ENCODE measurements around the gene TAGLN3. TPM values are rescaled to one million over a fixed set of nuclear protein-coding genes. Genes with fewer than 3 reads are reported as not detected.

The TAGLN3 gene
- total and polyA plus RNA-seq, 2 donors (not counting 3 experiments of a cell fraction or from before 2014, with no cell fraction given), result not detected

DNA sequence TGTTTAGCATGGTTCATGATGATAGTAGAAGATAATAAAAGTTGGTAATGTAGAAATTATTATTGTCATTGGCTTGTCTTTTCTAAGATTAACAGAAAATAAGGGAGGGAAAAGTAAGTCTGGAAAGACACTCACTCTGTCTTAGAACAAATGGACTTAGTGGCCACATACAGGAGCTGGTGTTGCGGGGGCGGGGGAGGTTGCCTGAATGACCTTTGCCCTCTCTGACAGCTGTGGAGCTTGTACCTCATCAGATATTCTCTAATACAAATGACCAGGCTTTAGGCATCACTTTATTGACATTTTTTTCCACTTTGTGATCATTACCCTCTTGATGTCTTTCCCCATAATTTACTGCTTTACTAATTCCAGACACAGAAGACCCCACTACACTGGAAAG lies 5.9 kb downstream of the TAGLN3 start:
- Histone ChIP-seq H3K27ac (ENCODE audit: insufficient read depth, low read depth, low read length) (no peak overlapping the region), H3K9me3 (replicated peaks; ENCODE audit: control insufficient read depth, insufficient read depth, low read length) (no peaks in the 10 kb centered on the region), H2AFZ (ENCODE audit: low read depth, low read length) (no peak overlapping the region), H3K4me3 (replicated peaks in 1 of 3; ENCODE audit: insufficient read depth in 1 of 3, low read depth in 1 of 3, low read length in 3 of 3) (no peak overlapping the region), H3K79me2 (ENCODE audit: control insufficient read depth, insufficient read depth, low read length) (no peaks in the 10 kb centered on the region), H3K27me3 (ENCODE audit: control insufficient read depth in 2 of 2, insufficient read depth in 2 of 2, low read length in 2 of 2) (no peaks in the 10 kb centered on the region), H3K9ac (replicated peaks; ENCODE audit: extremely low read depth, insufficient read depth, low read length) (no peak overlapping the region), H3K4me2 (ENCODE audit: insufficient read depth, low read length) (no peak overlapping the region), H3K9me1 (replicated peaks; ENCODE audit: control insufficient read depth, extremely low read depth, insufficient read depth, low read length) (no peaks in the 10 kb centered on the region), H4K20me1 (replicated peaks; ENCODE audit: control insufficient read depth, extremely low read depth, insufficient read depth, low read length) (no peaks in the 10 kb centered on the region), H3K36me3 (ENCODE audit: control insufficient read depth in 2 of 2, extremely low read depth in 1 of 2, insufficient read depth in 2 of 2, low read length in 2 of 2) (no peaks in the 10 kb centered on the region), H3K4me1 (ENCODE audit: control insufficient read depth, extremely low read depth, insufficient read depth, low read length) (no peaks in the 10 kb centered on the region)
- intact Hi-C loops (cut with micrococcal nuclease) (no loop called here), dilution Hi-C loops (cut with MboI; ENCODE audit: extremely low pct_ligation_motif_present, low sequenced_read_pairs) (no loop called here)
- TF ChIP-seq MAX (IDR thresholded peaks at IDR 0.05; ENCODE audit: insufficient read depth, insufficient read length), result no peak
- no peak for TF ChIP-seq POLR2A (IDR thresholded peaks at IDR 0.05; ENCODE audit: low read depth, low read length)
- no peak for TF ChIP-seq FOS (IDR thresholded peaks at IDR 0.05; ENCODE audit: borderline replicate concordance, insufficient read depth, low read length)
- no peak for TF ChIP-seq CTCF (IDR thresholded peaks at IDR 0.05; ENCODE audit: extremely low read depth in 1 of 2, insufficient read depth in 1 of 2, low read depth in 1 of 2, low read length in 2 of 2)
- no peak for TF ChIP-seq POLR2AphosphoS5 (IDR thresholded peaks at IDR 0.05; ENCODE audit: insufficient read depth, low read depth, low read length)
- no peak for TF ChIP-seq JUN (IDR thresholded peaks at IDR 0.05; ENCODE audit: borderline replicate concordance, insufficient read depth, insufficient read length, low read depth)
- TF ChIP-seq EZH2 (IDR thresholded peaks at IDR 0.05; ENCODE audit: borderline replicate concordance, low read depth, low read length, severe bottlenecking), result no peak
- no peak for TF ChIP-seq MYC (IDR thresholded peaks at IDR 0.05; ENCODE audit: low read depth, low read length)
- TF ChIP-seq GATA2 (IDR thresholded peaks at IDR 0.05; ENCODE audit: insufficient read depth, insufficient read length, low read depth, low read length), result no peak
- BruUV-seq (replicated peaks), result no TSS peak
- DNase-seq (ENCODE audit: low read depth, low spot score), result no peak
- FAIRE-seq, result no peak
- CTCF ChIA-PET, result interaction anchor here (5.0 to 7.2 kb wide), 2 partner anchors 10 to 15 kb away, joined by 51 to 61 read pairs; no protein-coding TSS in a partner anchor
- POLR2A ChIA-PET, result no interaction called here

All from endothelial cell of umbilical vein (primary cell).